ENCODE data around the gene HLA-DQA1.
A peak's percentile ranks its signal among the peaks of the same experiment; 100 is the strongest.
"Not testable (repeated sequence)": the region's sequence is repeated elsewhere in the genome, so short reads cannot be mapped to it uniquely, and the experiment has no call there.

Gene HLA-DQA1

GRCh38 chr6:32645047-32645703 is 8.0 kb downstream of the HLA-DQA1 start:
- no peak for DNase-seq
- in situ Hi-C loops (cut with MboI; ENCODE audit: low pct_unique_long_range_greater_than_20kb, low sequenced_read_pairs) = no loop called here

DNA sequence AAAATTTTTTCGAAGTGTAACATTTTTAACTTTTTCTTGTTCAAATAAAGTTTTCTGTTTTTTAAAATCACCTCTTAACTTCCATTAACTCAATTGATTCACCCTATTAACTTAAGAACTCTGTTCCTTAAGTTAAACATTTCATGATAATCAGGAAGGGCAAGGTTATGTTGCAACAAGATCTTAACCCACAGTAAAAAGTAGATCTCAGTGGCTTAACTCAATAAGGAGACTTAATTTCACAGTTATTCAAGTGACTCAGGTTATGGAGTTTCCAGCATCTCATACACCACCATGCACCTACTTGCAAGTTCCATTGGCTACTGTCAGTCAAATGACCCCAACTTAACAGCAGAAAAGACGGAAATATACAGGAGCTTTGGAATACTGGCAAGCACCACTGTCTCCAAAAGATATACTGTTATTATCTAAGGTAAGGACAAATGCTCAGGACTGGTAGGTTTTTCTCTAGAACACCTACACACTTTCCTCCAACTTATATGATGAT is 18.1 kb downstream of the HLA-DQA1 start:
- no peak for DNase-seq
- in situ Hi-C loops (cut with MboI; ENCODE audit: low pct_unique_long_range_greater_than_20kb, low sequenced_read_pairs) = no loop called here

DNA sequence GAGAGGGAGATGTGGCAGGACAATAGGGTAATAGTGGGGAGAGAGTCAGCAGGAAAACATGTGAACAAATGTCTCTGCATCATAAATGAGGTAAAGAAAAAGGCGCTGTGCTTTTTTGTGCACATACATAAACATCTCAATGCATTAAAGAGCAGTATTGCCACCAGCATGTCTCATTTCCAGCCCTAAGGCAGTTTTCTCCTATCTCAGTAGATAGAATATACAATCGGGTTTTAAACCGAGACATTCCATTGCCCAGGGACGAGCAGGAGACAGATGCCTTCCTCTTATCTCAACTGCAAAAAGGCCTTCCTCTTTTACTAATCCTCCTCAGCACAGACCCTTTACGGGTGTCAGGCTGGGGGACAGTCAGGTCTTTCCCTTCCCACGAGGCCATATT is 20.1 kb downstream of the HLA-DQA1 start:
- in situ Hi-C loops (cut with MboI; ENCODE audit: low pct_unique_long_range_greater_than_20kb, low sequenced_read_pairs); DNase-seq: not testable (repeated sequence)

DNA sequence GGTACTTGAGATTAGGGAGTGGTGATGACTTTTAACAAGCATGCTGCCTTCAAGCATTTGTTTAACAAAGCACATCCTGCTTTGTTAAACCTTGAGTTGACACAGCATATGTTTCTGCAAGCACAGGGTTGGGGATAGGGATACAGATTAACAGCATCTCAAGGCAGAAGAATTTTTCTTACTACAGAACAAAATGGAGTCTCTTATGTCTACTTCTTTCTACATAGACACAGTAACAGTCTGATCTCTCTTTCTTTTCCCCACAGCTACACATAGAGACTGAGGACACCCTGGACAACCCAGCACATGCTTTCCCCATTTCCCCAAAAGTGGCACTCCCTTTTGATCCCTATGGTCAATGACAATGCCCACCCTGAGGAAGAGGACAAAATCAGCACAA is 20.6 kb downstream of the HLA-DQA1 start:
- in situ Hi-C loops (cut with MboI; ENCODE audit: low pct_unique_long_range_greater_than_20kb, low sequenced_read_pairs); DNase-seq: not testable (repeated sequence)

DNA sequence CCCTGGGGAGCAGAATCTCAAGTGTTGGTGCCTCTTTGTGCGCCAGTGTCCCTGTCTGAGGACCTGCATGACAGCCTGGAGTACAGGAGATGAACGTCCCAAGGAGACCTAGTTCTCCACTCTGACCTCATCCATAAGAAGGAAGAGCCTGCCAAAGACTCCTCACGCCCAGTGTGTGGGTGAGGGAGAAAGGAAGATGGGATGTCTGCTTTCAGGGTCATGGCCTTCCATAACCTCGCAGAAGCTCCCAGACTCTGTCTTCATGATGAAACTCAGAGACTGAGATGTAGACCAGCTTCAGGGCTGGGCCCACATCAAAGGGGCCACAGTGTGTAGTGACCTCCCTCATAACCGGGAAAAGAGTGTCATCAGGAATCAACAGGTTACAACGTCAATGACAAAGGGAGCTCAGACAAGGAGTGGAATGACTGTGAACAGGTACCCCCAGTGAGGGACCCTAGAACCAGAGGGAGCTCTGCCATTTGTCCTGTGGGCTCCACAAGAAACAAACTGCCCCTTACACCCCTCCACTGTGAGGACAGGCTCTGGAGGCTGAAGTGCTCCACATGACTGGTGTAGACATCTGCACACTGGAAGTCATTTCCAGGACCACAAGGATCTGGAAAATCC is 21.2 kb downstream of the HLA-DQA1 start:
- in situ Hi-C loops (cut with MboI; ENCODE audit: low pct_unique_long_range_greater_than_20kb, low sequenced_read_pairs) = no loop called here
- DNase-seq = no peak

- in situ Hi-C loops (cut with MboI; ENCODE audit: low pct_unique_long_range_greater_than_20kb, low sequenced_read_pairs) = no loop called here
- DNase-seq = no peak
Observed at GRCh38 chr6:32659856-32660595, 22.8 kb downstream of the HLA-DQA1 start.

GRCh38 chr6:32662099-32662498 is 24.9 kb downstream of the HLA-DQA1 start:
- in situ Hi-C loops (cut with MboI; ENCODE audit: low pct_unique_long_range_greater_than_20kb, low sequenced_read_pairs) = no loop called here
- no peak for DNase-seq

DNA sequence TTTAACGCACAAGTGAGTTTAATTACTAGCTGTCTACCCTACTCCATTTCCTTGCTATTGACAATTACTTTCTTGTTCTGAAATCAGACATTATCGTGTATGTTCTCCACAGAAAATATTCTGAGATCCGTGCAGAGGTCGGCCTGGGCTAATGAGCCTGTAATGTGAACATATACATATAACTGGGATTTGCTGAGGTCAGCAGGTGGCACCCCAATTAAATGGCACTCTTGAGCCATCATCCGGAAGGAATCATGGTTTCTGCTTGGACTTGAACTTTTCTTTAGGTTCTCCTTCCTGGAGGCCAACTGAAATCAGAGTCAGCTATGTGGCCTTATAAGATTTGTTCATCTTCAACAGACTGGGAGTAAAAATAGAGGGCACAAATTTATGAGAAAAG is 25.6 kb downstream of the HLA-DQA1 start:
- no peak for DNase-seq
- in situ Hi-C loops (cut with MboI; ENCODE audit: low pct_unique_long_range_greater_than_20kb, low sequenced_read_pairs) = no loop called here

DNA sequence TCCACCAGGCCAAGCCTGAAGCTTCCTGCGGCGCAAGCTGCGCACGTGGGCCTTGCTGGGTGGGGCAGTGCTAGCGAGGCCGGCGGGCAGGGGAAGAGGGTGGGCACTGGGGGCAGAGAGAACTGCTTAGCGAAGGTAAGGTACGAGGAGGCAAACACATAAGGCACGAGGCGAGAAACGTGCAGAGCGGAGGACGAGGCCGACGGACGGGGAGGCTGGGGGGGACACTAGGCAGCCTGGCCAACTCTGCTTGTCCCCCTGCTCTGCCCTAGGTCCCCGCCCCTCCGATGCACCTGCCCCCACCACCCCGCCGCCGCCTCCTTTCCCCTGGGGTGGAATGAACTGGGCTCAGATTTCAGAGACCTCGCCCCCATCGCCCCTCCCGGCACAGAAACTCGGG is 27.1 kb downstream of the HLA-DQA1 start:
- in situ Hi-C loops (cut with MboI; ENCODE audit: low pct_unique_long_range_greater_than_20kb, low sequenced_read_pairs) = no loop called here
- DNase-seq = no peak

- in situ Hi-C loops (cut with MboI; ENCODE audit: low pct_unique_long_range_greater_than_20kb, low sequenced_read_pairs) = no loop called here
- no peak for DNase-seq
Observed at GRCh38 chr6:32664827-32665362, 27.7 kb downstream of the HLA-DQA1 start.

DNA sequence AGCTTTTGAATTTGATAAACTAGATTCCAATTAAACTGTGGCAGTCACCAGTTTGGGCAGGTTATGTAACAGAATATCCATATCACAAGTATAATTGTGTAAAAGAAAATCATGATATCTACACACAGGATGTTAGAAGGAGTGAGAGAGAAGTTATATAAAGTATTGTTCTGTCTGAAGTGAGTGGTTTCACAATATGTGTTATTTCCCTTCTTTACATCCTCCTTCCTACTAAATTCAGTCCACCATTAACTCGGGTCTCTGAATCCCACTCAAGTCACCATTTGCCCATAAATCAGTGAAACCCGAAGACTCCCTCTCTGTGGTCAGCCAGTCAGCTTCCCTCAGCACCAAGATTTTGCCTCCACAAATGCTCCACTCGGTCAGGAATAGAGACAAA is 28.5 kb downstream of the HLA-DQA1 start:
- no peak for DNase-seq
- in situ Hi-C loops (cut with MboI; ENCODE audit: low pct_unique_long_range_greater_than_20kb, low sequenced_read_pairs) = no loop called here

- in situ Hi-C loops (cut with MboI; ENCODE audit: low pct_unique_long_range_greater_than_20kb, low sequenced_read_pairs) = no loop called here
- peak; percentile 93 for DNase-seq
Observed at GRCh38 chr6:32666420-32667300, 29.5 kb downstream of the HLA-DQA1 start, which contains the start of gene HLA-DQB1. TSS of gene HLA-DQB1 (minus strand) at chr6:32666657. CDS start at chr6:32666607, 50 bp downstream.

DNA sequence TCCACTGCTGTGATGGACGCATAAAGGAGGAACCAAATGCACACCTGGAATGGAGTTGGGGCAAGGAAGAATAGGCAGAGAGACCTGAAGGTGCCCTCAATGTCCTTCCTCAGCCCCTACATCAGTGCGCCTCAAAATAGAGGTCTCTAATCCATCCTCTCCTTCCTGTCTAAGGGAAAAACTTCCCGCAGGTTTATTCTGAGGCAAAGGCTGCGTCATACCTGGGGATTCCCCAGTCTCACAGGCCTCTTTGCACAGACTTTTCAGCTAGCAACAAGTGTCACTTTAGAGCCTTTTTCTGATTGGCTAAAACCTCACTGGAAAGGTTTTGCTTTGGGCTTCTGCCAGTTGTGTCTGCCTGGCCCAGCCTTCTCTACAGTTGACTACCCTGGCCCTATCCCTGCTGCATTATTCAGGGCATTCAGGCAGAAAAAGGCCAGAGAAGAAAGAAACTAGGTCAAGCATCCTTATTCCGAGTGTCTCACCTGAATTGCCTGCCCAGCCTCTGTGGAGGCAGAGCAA is 31.1 kb downstream of the HLA-DQA1 start:
- in situ Hi-C loops (cut with MboI; ENCODE audit: low pct_unique_long_range_greater_than_20kb, low sequenced_read_pairs) = no loop called here
- peak; percentile 67 for DNase-seq

DNA sequence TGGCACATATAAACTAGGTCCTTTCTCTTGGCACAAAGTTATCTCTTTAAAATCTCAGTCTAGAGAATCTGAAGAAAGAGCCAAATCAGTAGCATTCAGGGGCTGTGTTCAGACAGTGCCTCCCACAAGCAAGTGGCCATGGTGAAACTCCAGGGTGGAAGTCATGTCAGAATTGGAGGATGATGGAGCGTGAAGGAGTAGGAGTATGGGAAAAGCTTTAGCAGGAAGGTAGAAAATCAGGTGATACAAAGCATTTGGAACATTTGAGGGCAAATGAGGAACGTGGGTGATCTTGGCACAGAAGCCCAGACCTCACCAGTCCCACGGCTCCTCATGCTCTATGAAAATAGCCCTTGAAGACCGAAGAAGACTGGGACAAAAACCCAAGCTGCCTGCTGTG is 32.0 kb downstream of the HLA-DQA1 start:
- in situ Hi-C loops (cut with MboI; ENCODE audit: low pct_unique_long_range_greater_than_20kb, low sequenced_read_pairs) = no loop called here
- no peak for DNase-seq

DNA sequence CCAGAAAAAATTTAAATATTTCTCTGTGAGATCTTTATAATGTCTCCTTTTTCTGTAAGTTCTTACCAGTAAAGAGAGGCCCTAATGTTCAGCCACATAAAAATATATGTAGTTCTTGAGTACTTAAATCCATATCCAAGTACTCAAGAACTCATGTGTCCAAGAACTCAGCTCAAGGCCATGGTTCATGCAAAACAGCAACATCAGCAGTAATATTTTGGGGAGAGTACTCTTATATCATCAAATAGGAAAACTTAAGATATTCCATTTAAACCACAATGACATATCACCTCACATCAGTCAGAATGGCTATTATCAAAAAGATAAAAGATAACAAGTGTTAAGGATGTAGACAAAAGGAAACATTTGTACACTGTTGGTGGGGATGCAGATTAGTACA is 32.7 kb downstream of the HLA-DQA1 start:
- in situ Hi-C loops (cut with MboI; ENCODE audit: low pct_unique_long_range_greater_than_20kb, low sequenced_read_pairs) = no loop called here

DNA sequence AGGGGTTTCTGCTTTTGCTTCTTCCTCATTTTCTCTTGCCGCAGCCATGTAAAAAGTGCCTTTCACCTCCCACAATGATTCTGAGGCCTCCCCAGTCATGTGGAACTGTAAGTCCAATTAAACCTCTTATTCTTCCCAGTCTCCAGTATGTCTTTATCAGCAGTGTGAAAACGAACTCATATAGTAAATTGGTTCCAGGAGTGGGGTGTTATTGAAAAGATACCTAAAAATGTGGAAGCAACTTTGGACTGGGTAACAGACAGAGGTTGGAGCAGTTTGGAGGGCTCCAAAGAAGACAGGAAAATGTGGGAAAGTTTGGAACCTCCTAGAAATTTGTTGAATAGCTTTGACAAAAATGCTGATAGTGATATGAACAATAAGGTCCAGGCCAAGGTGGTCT is 34.7 kb downstream of the HLA-DQA1 start:
- in situ Hi-C loops (cut with MboI; ENCODE audit: low pct_unique_long_range_greater_than_20kb, low sequenced_read_pairs); DNase-seq: not testable (repeated sequence)

More for the DNA sequence above, 32.7 kb downstream of the HLA-DQA1 start:
- no peak for DNase-seq

GRCh38 chr6:32674123-32674522 is 36.9 kb downstream of the HLA-DQA1 start:
- in situ Hi-C loops (cut with MboI; ENCODE audit: low pct_unique_long_range_greater_than_20kb, low sequenced_read_pairs); DNase-seq: not testable (repeated sequence)

DNA sequence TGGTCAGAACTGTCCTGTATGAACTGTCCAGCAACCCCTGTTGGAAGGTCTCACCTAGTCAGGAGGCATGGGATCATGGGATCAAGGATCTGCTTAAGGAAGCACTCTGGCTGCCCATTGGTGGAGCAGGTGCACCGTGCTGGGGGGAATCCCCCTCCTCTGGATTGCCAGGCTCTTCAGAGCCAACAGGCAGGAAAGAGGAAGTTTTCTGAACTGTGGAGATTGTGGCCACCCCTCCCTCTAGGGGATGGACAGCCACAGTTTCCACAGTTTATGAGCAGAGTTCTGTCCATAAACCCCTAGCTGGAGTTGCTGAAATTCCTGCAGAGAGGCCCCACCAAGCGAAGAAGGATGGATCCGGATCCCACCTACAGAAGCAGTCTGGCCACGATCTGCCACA is 42.3 kb downstream of the HLA-DQA1 start:
- DNase-seq = peak; percentile 67
- in situ Hi-C loops (cut with MboI; ENCODE audit: low pct_unique_long_range_greater_than_20kb, low sequenced_read_pairs) = no loop called here

DNA sequence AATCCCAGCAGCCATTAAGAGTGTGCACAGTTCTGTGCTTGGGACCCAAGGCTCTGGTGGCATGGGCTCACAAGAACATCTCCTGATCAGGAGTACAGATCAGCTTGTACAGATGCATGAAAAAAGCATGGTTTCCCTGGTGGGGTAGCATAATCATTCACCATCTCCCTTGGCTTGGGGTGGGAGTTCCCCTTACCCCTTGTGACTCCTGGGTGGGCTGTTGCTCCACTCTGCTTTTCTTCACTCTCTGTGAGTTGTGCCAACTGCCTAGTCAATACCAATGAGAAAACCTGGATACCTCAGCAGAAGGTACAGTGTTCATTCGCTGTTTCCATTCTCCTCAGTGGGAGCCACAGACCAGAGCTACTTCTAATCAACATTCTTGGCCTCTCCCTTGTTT is 42.8 kb downstream of the HLA-DQA1 start:
- no peak for DNase-seq
- in situ Hi-C loops (cut with MboI; ENCODE audit: low pct_unique_long_range_greater_than_20kb, low sequenced_read_pairs) = no loop called here
